HEK293T (cell line): ENCODE measurements around the gene BCOR.

Source experiments
- CTCF ChIA-PET: fragments of 350-600 bp; formaldehyde crosslinking; extraction: SDS; loops from one replicate; lab custom pipeline; 2021; ENCODE audit warnings: antibody characterized with exemption, inconsistent platforms; lab: Yijun Ruan, JAX
- POLR2A ChIA-PET: fragments of 350-600 bp; formaldehyde crosslinking; extraction: SDS; loops from one replicate; lab custom pipeline; 2020; ENCODE audit warnings: antibody characterized with exemption, inconsistent platforms; lab: Yijun Ruan, JAX
- DNase-seq: peaks from one replicate; pipeline ENCODE4 v3.0.0; 2012; ENCODE audit warnings: mixed read lengths; ENCODE audit errors: extremely low spot score
- ARNT ChIP-seq: fragments of 450-650 bp; IDR thresholded peaks from 2 replicates; pipeline ENCODE4 v1.6.1; 2017; ENCODE audit warnings: mild to moderate bottlenecking
- BHLHE40 ChIP-seq: fragments of 450-650 bp; IDR thresholded peaks from 2 replicates; pipeline ENCODE4 v1.6.1; 2016; ENCODE audit warnings: mild to moderate bottlenecking, moderate library complexity, borderline replicate concordance
- CTBP1 ChIP-seq: fragments of 450-650 bp; IDR thresholded peaks from 2 replicates; pipeline ENCODE4 v1.6.1; 2016; ENCODE audit warnings: borderline replicate concordance
- ELF4 ChIP-seq: fragments of 450-650 bp; IDR thresholded peaks from 2 replicates; pipeline ENCODE4 v1.6.1; 2017; ENCODE audit warnings: antibody characterized with exemption
- FOXA1 ChIP-seq: fragments of 450-650 bp; IDR thresholded peaks from 2 replicates; pipeline ENCODE4 v1.6.1; 2016; ENCODE audit warnings: mild to moderate bottlenecking
- FOXK2 ChIP-seq: fragments of 450-650 bp; IDR thresholded peaks from 2 replicates; pipeline ENCODE4 v1.6.1; 2016; ENCODE audit warnings: mild to moderate bottlenecking
- FOXM1 ChIP-seq: fragments of 450-650 bp; IDR thresholded peaks from 2 replicates; pipeline ENCODE4 v1.6.1; 2017; ENCODE audit warnings: mild to moderate bottlenecking, borderline replicate concordance
- HDGF ChIP-seq: fragments of 450-650 bp; IDR thresholded peaks from 2 replicates; pipeline ENCODE4 v1.6.1; 2017; ENCODE audit warnings: antibody characterized with exemption, borderline replicate concordance
- L3MBTL2 ChIP-seq: fragments of 450-650 bp; conservative IDR thresholded peaks from 2 replicates; pipeline ENCODE4 v1.6.1; 2016; ENCODE audit warnings: mild to moderate bottlenecking
- LEF1 ChIP-seq: fragments of 450-650 bp; IDR thresholded peaks from 2 replicates; pipeline ENCODE4 v1.6.1; 2017; ENCODE audit warnings: mild to moderate bottlenecking, borderline replicate concordance
- NFRKB ChIP-seq: fragments of 450-650 bp; IDR thresholded peaks from 2 replicates; pipeline ENCODE4 v1.6.1; 2016; ENCODE audit warnings: mild to moderate bottlenecking, moderate library complexity
- SP1 ChIP-seq: fragments of 450-650 bp; IDR thresholded peaks from 2 replicates; pipeline ENCODE4 v1.6.1; 2017
- SUZ12 ChIP-seq: fragments of 450-650 bp; IDR thresholded peaks from 2 replicates; pipeline ENCODE4 v1.6.1; 2016; ENCODE audit warnings: mild to moderate bottlenecking
- TARDBP ChIP-seq: fragments of 450-650 bp; IDR thresholded peaks from 2 replicates; pipeline ENCODE4 v1.6.1; 2016
- ZNF384 ChIP-seq: fragments of 450-650 bp; IDR thresholded peaks from 2 replicates; pipeline ENCODE4 v1.6.1; 2016
- TF ChIP-seq, protein P1 (sequence below): fragments of 450-650 bp; IDR thresholded peaks from 2 replicates; pipeline ENCODE4 v1.6.1; 2016

Gene BCOR

DNA sequence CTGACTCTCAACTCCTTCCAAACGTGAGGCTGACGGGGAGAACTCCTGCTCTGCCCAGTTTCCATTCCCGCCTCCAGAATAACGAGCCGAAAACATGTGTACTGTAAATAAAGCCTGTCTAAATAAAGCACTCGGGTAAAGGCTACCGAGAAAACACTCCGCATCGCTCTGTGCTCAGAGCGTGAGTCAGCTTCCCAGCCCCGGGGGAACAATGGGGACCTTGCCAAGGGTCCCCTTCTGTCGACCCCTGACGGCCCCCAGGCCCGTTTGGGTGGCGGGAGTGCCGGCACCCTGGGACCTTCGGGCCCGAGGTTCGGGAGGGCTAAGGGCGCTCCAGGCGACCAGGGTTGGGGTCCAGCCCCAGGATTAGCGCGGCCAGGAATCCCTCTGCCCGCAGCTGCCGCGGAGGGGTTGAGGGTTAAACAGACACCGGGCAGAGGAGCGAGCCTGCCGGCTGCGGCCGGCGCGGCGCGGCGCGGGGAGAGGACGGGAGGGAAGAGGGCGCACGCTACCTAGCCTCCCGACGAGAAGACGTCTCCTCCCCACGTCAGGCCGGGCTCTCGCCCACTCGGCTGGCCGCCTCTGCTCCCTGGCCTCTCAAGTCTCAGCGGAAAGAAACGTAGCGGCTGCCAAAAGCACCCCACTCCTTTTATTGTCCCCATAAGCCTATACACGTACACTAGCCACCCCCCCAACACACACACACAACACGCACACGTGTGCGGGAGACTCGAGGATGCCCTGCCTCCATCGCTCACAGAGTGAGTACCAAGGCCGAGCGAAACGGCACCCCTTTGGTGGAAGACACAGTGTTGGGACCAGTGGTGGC is 85.5 kb downstream of the BCOR start:
- ChIA-PET POLR2A (interaction anchor here (0.8 to 1.6 kb wide), 10 partner anchors 23 to 196 kb away, joined by 3 to 10 read pairs (median 4); no protein-coding TSS in a partner anchor), CTCF (no interaction called here)
- DNase-seq = no peak
- TF ChIP-seq L3MBTL2 (peak; percentile 64), BHLHE40 (no peak), FOXM1 (no peak), SUZ12 (no peak), CTBP1 (no peak)

DNA sequence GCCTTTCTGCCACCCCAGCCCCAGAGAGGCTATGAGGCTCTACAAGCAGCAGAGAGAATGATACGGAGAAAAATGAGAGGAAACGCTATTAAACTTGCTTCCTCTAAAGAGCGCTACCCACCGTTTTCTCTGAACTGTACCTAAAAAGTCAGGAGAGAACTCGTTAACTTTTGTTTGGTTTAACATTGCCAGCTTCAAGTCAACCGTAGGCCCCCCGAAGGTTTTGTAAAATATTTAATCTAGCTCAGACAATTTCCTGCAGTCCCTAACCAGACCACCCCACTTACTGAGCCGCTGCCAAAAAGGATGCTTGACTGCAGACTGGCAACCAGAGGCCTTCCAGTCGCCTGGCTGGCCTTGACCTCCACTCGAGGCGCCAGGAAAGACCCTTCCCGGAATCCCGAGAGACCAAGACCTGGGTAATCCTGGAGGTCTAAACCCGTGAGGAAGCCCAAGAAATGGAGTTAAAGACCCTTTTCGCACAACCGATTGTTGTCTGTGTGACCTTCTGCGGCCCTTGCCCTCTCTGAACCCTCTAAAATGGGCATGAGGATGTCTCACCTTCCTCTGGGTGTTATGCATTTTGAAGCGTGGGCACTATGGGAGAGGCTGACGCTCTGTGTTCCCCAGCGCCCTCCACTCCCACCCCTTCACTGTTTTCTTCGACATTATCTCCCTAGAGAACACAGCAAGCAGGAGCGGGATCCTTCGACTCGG is 86.3 kb downstream of the BCOR start:
- ChIA-PET POLR2A (no interaction called here), CTCF (interaction anchor here (0.7 kb wide), 1 partner anchor 505 kb away, joined by 3 read pairs; no protein-coding TSS in a partner anchor)
- TF ChIP-seq ARNT = no peak
- no peak for TF ChIP-seq TARDBP
- DNase-seq = no peak

DNA sequence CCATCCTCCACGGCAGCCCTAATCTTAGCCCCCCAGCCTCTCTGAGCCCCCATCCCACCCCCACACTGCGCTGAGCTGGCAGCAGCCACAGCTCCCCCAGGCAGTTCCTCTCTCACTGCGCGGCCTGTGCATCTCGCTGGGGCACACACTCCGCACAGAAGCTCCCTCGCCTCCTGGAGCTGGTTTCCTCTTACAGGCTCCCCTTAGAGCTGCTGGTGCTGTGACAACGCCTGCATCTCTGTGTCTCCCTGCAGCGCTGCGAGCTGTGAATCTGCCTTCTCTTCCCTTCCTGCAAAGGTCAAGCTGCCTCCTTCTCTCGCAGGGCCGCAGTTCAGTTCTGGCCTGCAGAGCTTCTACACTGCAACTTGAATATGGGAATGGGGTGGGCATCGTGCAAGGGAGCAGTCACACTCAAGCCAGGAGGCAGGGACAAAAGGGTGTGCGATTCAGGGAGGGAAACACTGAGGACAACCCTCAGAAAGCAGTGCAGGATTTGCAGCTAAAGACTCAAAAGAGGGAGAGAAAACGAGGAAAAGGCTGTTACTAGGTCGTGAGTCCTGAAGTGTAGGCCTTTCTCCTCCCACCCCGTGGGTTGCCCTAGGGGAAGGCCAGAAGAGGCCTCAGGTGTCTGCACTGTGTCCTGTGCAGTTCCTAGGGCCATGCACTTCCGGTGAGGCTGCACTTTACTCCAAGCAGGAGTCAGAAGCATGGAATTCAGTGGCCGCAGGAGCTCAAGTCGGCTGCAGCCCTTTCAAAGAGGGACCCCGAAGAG is 87.0 kb downstream of the BCOR start:
- ChIA-PET CTCF (interaction anchor here (0.7 to 0.8 kb wide), 3 partner anchors 47 to 506 kb away, joined by 3 read pairs; no protein-coding TSS in a partner anchor), POLR2A (no interaction called here)
- no peak for DNase-seq
- no peak for TF ChIP-seq HDGF
- no peak for TF ChIP-seq TARDBP
- no peak for TF ChIP-seq ZNF384
- no peak for TF ChIP-seq SUZ12
- TF ChIP-seq NFRKB = no peak
- TF ChIP-seq BHLHE40 = no peak
- no peak for TF ChIP-seq FOXA1

DNA sequence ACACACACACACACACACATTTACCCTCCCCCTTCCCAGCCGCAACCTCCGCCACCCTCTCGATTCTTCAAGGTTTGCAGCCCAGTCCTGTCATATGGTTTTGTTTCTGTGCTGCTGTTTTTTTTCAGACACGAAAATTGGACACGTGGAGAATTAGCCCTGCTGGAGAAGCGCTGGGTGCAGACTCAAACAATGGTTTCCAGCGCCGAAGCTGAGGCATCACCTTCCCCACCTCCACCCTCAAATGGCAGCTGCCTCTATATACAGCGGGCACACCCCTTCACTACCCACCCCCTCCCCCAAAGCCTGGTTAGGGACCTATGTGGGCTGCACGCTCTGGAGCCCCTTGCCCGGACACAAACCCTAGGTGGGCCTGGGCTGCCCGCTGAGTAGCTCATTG is 87.9 kb downstream of the BCOR start:
- TF ChIP-seq ARNT (no peak), BHLHE40 (no peak), NFRKB (no peak), FOXK2 (no peak), CTBP1 (no peak), HDGF (no peak), L3MBTL2 (no peak), LEF1 (no peak), ELF4 (no peak), ZNF384 (no peak), SUZ12 (no peak), FOXA1 (no peak), FOXM1 (no peak)
- TF ChIP-seq, protein P1, sequence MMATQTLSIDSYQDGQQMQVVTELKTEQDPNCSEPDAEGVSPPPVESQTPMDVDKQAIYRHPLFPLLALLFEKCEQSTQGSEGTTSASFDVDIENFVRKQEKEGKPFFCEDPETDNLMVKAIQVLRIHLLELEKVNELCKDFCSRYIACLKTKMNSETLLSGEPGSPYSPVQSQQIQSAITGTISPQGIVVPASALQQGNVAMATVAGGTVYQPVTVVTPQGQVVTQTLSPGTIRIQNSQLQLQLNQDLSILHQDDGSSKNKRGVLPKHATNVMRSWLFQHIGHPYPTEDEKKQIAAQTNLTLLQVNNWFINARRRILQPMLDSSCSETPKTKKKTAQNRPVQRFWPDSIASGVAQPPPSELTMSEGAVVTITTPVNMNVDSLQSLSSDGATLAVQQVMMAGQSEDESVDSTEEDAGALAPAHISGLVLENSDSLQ = no peak
- DNase-seq = no peak
- ChIA-PET CTCF (interaction anchor here (0.7 to 0.8 kb wide), 2 partner anchors 48 to 74 kb away, joined by 3 read pairs; no protein-coding TSS in a partner anchor), POLR2A (no interaction called here)

DNA sequence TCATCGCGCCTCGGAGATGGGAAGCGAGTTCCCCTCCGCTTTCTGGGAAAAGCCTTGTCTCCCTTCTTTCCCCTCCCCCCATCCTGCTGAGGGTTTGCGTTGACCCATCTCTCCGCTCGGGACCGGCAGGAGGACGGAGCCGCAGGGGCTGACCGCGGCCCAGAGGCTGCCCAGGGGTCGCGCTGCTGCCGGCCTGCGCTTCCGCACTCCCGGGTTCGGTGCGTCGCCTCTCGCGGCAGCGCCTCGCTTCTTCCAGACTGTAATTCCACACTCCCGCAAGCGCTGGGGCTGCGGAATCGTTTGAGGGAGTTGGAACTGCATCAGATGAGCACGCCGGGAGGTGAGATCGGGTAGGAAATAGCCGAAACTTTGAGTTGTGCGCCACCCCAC is 88.3 kb downstream of the BCOR start:
- ChIA-PET CTCF (no interaction called here), POLR2A (no interaction called here)
- TF ChIP-seq BHLHE40 = no peak
- TF ChIP-seq LEF1 = no peak
- no peak for DNase-seq

DNA sequence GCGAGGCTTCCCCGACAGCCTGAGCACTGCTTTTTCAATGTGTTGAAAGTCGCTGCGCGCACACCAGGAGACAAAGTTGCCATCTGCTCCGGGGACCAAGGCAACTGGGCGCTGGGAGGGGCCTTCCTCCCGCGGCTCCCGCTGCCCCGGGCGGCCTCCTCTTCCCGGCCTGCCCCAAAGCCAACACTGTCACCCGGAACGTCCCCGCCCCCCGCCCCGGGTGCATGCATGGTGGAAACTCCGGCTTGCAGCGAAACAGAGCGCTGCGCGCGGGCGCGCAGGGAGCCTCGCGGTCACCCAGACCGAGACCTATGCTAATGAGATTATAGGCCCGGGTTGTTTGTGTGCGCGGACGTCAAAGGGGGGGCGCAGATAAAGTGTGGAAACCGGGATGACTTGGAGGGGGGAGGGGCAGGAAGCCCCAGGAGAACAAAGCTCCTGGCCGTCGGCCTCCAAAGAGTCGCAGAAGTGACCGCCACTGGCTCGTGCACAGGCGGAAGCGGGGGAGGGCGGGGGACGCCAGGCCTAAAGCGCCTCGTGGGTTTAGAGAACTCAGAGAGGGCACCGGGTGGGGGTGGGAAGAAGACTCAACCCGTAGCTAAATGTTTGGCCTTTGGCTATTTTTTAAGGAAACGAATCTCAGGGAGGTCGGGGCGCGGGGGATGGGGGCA is 88.8 kb downstream of the BCOR start:
- TF ChIP-seq SUZ12 (no peak), ZNF384 (no peak), FOXM1 (no peak), HDGF (no peak), SP1 (no peak), TARDBP (no peak), BHLHE40 (no peak), NFRKB (no peak), L3MBTL2 (no peak), LEF1 (no peak), FOXA1 (no peak), ARNT (no peak), ELF4 (no peak)
- TF ChIP-seq, protein P1 = no peak
- CTCF ChIA-PET = no interaction called here
- POLR2A ChIA-PET = no interaction called here
- DNase-seq = no peak
